Myocyte (in vitro differentiated cells): ENCODE measurements around the gene JAGN1. TPM values are rescaled to one million over a fixed set of nuclear protein-coding genes. Genes with fewer than 3 reads are reported as not detected.
"Not testable (repeated sequence)": the region's sequence is repeated elsewhere in the genome, so short reads cannot be mapped to it uniquely, and the experiment has no call there.

Experiments
- DNase-seq: peaks from one replicate; pipeline ENCODE4 v3.0.0-alpha.2; 2012; ENCODE audit warnings: low read depth
- total RNA-seq: library from RNA; depleted of rRNA; stranded (reverse); fragments of >200 nt; gene quantifications from 2 replicates; pipeline ENCODE4 v1.2.3, GENCODE V29; 2014

Gene JAGN1
- total RNA-seq, 1 donor from 2014 or later, result 41.4 TPM

- DNase-seq, result peak; percentile 64
Observed at GRCh38 chr3:9897408-9898372, 7.3 kb downstream of the JAGN1 start.

DNA sequence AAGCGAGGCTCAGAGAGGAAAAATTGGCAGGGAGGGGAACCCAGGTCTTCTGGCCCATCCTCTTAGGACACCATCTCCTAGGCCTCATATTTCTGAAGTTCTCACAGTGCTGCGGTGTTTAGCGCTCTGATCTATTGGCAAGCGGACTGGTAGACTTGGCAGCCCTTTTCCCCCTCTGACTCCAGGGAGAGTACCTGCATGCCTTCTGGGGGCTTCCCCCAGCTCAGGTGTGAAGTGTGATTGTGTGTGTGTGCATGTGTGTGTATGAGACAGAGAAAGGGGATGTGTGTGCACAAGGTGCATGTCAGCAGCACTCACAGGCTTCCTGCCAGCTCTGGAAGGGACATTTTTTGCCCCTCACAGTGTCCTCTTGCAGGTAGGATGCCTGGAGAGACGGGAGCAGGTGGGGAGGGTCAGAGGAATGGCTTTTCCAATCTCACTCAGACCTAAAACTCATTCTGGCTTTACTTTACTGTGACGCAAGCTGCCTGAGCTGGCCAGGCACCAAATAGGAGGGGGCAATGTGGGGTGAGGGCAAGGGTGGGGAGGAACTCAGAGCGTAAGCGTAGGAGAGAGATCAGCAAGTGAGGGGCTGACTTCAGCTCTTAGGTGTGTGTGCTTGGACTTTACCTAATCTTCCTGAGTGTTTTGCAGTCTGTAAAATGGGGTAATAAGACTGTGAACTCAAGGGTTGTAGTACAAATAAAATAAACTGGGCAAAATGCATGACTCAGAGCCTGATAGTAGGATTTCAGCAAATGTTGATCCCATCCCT, 8.2 kb downstream of the JAGN1 start:
- DNase-seq, result no peak

GRCh38 chr3:9899289-9899791, 8.9 kb downstream of the JAGN1 start:
- no peak for DNase-seq

GRCh38 chr3:9900965-9901415, 10.6 kb downstream of the JAGN1 start:
- not testable (repeated sequence) for DNase-seq

DNA sequence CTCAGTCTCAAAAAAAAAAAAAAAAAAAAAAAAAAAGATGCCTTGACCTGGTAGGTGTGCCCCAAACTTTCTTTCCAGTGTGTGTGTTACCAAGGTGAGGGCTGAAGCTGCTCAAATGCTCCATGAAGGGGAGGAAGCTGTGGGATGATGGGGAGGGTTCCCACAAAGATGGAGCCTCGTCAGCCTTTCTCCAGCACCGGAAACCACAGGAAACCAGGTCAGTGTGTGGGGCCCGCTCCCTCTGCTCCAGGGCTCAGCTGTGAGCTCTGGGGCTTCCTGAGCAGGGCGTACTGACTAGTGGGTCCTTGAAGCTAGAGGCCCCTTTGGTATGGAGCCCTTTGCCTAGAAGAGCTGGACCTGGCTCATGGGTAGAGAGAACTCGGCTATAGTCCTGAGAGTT, 11.6 kb downstream of the JAGN1 start:
- DNase-seq, result no peak

GRCh38 chr3:9902372-9903237, 12.2 kb downstream of the JAGN1 start, which contains the start of gene IL17RE:
IL17RE (plus strand) TSS chr3:9902848; CDS start chr3:9902933, 85 bp downstream.
- no peak for DNase-seq

DNA sequence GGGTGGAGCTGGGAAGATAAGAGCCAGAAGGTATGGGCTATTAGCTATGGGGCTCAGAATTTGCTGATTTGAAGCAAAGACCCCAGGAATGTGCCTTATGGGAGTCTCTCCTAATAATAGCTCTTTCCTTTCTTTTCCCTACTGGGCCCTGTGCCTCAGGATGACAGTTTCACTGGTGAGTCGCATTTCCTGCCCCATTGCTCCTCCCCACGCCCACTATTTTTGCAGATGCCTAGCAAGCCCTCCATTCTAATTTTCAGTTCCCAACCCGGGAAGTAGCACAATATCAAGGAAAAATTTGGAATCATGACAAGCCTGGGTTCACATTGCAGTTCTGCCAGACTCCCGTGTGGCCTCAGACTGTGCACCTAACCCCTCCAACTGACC, 12.8 kb downstream of the JAGN1 start:
- DNase-seq, result no peak

DNA sequence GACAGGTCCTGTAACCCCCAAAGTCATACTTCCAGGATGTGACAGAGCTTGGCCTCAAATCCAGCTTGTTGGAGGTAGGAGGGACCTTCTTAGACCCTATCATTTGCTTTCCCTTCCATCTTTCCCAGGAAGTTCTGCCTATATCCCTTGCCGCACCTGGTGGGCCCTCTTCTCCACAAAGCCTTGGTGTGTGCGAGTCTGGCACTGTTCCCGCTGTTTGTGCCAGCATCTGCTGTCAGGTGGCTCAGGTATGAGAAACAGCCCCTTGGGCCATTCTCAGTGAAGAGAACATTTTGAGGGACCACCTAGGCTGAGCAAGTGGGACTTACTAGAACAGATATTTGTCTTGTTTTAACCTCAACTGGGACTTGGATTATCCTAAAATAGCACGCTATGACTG, 13.5 kb downstream of the JAGN1 start:
- DNase-seq, result no peak

DNA sequence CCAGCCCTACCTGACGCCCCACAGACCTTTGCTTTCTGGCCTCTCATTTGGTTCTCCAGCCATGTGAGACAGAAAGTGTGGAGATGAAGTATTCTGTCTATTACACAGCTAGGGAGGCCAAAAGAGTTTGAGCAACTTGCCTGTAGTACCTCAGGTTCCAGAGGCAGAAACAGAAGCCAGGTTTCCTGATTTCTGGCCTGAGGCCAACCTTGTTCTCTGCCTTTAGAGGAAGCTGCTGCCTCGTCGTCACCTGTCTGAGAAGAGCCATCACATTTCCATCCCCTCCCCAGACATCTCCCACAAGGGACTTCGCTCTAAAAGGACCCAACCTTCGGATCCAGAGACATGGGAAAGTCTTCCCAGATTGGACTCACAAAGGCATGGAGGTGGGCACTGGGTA, 16.1 kb downstream of the JAGN1 start:
- DNase-seq, result no peak

DNA sequence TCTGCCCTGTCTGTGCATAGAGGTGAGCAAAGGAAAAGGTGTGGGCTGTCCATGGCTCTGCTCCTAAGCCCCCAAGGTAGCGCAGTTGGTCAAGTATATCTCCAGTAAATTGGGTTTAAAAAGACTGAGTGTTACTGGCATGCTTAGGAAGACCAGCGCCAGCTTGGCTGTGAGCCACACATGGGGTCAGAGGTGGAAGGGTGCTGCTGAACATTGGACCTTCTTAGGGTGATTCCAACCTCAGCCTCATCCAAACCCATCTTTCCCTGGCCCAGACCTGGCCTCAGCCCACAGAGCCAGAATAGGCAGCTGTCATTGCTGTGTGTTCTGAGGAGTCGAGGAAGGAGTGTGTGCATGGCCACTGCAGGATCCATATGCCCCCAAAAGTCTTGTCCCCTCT, 17.9 kb downstream of the JAGN1 start:
- no peak for DNase-seq

- DNase-seq, result no peak
Observed at GRCh38 chr3:9909221-9910013, 19.0 kb downstream of the JAGN1 start.

GRCh38 chr3:9911863-9912262, 21.5 kb downstream of the JAGN1 start:
- DNase-seq, result no peak

DNA sequence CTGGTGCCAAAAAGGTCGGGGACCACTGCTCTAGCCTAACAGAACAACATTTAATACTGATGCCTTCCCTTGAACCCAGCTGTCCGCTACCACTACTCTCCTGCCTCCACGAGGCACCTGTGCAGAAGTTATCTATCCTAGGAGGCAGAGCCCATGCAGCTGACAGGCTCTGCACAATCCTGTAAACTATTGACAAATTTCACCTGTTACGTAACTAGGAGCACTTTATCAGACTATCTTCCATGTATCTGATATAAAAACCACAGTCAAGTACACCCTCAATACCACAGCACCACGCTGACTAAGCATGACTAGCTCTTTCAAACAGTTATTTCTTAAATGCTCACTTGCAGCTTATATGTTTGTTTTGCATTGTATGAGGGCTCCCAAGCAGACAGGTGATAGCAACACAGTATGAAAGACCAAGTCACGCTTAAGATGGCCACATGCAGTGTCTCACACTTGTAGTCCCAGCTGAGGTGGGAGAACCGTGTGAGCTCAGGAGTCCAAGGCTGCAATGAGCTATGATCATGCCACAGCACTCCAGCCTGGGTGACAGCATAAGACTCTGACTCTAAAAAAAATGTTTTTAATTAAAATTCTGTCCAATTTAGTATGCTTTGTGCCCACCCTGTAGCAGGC, 22.0 kb downstream of the JAGN1 start:
- DNase-seq, result no peak

DNA sequence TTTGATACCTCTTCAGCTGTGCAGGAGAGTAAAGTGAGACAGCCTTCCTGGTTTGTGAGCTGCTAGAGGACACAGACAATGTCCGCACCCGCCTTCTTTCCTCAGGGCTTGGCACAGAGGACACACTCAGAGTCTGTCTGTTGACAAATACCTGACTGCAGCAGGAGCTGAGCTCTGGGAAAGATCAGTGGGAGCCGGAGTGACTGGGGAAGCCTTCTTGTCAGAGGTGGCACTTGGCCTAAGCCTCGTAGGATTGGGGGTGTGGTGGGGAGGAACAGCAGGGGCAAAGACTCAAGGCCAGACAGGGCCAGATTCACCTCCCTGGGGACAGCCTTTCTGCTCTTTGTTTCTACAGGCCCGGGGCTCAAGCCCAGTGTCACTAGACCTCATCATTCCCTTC, 23.2 kb downstream of the JAGN1 start:
- no peak for DNase-seq

- no peak for DNase-seq
Observed at GRCh38 chr3:9914011-9914410, 23.6 kb downstream of the JAGN1 start.

GRCh38 chr3:9914559-9915253, 24.3 kb downstream of the JAGN1 start:
- no peak for DNase-seq

DNA sequence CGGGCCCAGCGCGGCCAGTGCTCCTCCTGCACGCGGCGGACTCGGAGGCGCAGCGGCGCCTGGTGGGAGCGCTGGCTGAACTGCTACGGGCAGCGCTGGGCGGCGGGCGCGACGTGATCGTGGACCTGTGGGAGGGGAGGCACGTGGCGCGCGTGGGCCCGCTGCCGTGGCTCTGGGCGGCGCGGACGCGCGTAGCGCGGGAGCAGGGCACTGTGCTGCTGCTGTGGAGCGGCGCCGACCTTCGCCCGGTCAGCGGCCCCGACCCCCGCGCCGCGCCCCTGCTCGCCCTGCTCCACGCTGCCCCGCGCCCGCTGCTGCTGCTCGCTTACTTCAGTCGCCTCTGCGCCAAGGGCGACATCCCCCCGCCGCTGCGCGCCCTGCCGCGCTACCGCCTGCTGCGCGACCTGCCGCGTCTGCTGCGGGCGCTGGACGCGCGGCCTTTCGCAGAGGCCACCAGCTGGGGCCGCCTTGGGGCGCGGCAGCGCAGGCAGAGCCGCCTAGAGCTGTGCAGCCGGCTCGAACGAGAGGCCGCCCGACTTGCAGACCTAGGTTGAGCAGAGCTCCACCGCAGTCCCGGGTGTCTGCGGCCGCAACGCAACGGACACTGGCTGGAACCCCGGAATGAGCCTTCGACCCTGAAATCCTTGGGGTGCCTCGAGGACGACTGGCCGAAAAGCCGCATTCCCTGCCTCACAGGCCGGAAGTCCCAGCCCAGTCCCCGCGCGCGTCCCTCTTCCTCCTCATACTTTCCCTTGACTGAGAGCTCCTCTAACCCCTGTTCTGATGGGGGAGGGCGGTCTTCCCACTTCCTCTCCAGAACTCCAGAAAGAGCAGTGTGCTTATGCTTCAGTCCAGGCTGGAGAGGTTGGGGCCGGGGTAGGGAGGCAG, 25.1 kb downstream of the JAGN1 start:
- peak; percentile 67 for DNase-seq

DNA sequence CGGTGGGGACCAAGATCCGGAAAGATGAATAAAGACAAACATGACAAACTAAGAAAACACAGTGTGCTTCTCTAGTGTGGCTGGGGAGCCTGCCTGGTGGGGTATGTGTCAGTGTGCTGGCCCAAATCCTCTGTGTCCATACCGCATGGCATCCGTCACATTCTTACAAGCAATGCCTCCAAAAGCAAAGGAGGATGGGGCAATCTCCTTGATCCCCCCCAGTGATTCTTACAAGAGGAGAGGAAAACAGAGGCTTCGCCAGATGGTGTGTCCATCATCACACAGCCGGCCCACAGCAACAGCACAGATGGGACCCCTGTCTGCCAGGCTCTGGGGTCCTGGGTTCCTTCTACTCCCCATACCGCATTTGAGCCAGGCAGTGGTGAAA, 25.9 kb downstream of the JAGN1 start:
- DNase-seq, result peak; percentile 25
